COLO668 (cell line): ENCODE measurements around the gene FCAMR.

Experiments used
- DNase-seq: peaks from one replicate; lab custom pipeline; 2025; ENCODE audit not compliant: unreplicated experiment; lab: John Stamatoyannopoulos, UW

The FCAMR gene, protein sequence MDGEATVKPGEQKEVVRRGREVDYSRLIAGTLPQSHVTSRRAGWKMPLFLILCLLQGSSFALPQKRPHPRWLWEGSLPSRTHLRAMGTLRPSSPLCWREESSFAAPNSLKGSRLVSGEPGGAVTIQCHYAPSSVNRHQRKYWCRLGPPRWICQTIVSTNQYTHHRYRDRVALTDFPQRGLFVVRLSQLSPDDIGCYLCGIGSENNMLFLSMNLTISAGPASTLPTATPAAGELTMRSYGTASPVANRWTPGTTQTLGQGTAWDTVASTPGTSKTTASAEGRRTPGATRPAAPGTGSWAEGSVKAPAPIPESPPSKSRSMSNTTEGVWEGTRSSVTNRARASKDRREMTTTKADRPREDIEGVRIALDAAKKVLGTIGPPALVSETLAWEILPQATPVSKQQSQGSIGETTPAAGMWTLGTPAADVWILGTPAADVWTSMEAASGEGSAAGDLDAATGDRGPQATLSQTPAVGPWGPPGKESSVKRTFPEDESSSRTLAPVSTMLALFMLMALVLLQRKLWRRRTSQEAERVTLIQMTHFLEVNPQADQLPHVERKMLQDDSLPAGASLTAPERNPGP

DNA sequence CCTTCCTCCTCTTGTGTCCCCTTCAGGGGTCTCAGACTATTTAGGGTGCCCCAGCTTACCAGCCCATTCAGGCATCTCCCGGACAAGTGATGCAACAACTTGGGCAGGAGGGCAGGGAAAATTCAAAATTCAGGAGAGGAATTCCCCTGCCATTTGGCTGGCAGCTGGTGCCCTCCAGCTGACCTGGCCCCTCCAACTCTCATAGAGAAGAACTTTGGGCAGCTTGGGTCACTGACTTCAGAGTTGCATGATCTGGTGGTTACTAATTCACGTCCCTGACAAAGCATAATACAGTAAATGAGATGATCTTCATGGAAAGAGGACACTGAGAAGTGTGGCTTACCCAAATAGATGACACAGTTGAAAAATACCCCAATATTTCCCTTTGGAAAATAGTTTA is at the start of gene FCAMR:
FCAMR (minus strand) TSS at position 15 of the 400 bp plus-strand sequence. CDS start 335 bp downstream, outside the sequence.
- no peak for DNase-seq

DNA sequence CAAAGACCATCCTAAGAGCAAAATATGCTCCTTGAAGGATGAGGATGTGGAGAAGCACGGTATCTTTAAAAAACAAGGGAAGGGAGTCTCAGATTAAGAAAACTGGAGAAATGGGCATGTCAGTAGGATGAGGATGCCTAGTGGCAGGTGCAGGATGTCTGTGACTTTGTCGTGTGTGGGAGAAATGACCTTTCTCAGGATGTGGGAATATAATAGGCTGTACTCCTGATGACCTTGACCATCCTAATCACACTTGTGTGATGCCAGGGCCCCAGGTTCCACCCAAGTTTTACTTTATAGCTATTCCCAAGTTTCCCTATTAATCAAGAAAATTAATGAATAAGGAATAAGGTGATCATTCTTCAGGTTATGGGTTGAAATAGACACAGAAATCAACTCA is 49.4 kb upstream of the FCAMR start:
- no peak for DNase-seq

DNA sequence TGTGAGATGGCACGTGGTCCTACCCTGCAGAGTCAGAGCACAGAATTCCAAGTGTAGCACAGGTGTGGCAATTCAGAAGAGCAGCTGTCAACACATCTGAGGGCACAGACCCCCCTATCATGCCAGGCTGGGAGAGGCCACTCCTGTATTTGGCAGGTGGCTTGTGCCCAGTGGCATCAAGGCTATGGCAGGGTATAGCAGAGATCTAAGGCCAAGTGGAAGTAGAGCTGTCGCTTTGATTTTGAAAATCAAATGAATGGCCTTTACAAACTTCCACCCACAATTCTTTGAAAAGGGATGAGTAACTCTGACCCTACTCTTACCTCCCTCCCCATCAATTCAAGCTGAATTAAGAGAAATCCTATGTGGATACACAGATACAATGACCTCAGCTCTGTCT is 48.9 kb upstream of the FCAMR start:
- no peak for DNase-seq

DNA sequence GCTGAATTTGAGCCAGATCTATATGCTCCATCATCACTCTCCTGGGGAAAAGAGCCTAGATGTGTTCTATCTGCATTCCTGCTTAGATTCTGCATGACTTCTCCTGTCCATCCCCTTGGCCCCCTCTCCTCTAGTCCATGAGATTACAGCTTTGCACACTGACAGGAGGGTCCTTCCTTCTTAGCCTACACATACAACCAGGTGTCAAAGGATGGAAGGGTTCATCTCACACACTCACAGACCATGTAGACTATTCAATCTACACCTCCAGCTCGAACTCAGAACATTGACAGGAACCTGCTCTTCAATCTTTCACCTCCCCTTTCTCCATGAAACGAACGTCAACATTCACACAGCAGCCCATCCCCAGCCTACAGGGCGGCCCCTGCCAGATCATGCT is 48.4 kb upstream of the FCAMR start:
- DNase-seq: no peak

DNA sequence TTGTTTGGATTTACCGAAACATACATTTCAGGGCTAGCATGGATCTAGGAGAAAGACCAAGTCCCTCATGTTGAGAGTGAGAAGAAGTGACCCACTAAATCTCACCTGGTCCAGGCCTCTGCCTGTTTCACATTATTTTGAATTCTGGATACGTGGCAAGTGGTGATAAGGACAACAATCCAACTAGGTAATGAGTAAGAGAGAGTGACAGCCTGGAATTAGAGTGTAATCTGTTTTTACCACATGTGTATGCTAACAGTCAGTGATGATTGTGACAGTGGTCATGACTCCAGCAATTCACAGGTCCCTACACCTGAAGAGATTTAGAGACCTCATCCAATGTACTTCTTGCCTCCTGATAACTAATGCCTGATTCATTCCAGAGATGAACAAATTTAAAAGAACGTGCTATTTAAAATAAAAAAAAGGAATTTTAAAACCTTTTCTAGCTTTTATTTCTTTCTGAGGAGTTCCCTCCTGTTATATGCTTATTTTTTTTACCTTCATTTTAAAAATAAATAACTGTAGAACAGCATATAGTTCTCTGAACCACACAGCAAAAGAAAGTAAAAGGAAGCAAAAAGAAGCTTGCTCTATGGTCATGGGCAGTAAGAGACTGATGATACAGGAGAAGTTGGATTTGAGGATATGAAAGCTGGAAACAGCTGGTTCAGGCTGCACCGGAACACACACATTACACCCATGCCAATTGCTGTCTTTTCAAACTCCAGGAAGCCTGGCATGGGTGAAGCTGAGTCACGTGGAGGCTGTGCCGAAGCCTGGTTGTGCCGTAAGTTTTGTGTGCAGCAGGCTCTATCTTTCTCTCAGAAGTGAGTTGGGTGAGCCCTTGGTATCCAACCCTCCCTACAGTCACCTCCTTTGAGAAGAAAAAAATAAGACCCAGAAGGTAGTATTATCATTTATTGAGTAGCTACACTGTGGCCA is 47.6 kb upstream of the FCAMR start:
- DNase-seq: no peak

DNA sequence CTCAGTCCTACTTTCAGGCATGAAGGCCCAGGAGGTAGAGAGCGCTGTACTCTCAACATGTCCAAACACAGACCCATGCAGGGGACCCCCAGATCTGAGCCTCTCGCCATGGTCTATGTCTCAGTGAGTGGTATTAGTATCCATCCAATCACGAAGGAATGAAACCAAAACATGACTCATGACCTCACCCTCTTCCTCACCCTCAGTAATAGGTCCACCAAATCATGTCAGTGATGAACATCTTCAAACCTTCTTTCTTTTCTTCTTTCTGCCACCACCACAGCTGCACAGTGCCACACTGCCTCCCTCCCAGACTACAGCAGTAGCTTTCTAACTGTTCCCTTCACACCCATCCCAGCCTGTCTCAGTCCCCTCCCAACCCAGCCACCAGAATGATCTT is 45.5 kb upstream of the FCAMR start:
- no peak for DNase-seq

DNA sequence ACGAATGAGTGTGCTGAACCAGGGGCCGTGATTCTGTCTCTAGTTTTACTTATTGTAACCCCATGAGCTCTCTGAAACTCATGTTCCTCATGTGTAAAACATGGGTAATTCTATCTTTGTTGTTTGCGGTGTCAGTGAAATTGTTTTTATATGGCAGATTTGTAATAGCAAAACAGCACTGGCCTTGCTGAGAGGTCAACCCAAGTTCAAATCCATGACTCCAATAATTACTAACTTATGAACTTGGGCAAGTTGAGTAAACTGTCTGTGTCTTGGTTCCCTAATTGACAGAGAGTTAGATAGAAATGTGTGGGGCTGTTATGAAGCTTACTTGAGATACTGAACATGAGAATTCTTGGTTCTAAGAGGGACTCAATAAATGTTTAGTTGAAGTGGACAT is 44.5 kb upstream of the FCAMR start:
- DNase-seq: no peak

DNA sequence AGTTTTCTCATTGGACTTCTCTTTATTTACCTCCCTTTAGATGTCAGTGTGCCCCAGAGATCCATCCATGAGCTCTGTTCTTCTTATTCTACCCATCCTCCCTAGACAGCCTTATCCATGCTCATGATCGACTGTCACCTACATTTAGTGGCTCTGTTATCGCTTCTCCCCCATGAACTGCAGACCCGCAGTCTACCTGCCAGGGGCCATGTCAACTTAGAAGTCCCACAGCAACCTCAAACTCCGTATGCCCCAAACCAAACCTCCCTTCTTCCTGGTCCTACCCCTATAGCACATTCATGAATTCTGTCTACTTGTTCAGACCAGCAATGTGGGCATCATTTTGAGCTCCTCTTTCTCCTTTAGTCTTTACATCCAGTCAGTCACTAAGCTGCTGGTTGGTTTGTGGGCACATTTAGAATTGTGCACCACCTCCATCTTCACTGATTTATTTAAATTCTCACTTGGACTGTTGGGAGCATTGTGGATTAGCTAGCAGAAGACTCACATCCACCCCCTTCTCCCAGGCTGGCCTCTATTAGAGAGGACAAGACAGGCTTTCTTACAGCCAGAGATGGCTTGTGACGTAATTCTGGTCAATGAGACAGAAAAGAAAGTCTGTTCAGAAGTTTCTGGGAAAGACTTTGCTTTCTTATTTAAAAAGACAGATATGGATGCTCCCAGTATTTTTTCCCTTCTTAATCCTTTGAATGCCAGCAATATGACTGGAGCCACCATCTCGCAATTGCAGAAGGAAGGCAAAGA is 43.2 kb upstream of the FCAMR start:
- no peak for DNase-seq

DNA sequence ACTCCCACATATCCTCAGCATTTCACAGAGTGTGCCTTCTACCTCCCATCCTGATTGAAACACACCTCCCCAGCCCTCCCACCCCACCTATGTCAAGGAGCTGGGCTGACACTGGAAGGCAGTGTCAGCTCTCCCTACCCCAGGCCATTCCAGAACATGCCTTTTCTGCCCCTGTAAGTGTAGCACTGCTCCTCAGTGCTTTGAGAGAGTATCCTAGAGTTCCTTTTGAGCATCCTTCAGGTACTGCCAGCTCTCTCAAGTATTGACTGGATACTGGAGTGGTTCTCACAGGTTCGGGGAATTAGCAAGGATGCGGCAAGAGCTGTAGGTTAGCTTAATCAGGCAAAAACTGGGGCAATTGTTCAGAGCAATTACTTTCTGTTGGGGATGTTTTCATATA is 40.5 kb upstream of the FCAMR start:
- no peak for DNase-seq

DNA sequence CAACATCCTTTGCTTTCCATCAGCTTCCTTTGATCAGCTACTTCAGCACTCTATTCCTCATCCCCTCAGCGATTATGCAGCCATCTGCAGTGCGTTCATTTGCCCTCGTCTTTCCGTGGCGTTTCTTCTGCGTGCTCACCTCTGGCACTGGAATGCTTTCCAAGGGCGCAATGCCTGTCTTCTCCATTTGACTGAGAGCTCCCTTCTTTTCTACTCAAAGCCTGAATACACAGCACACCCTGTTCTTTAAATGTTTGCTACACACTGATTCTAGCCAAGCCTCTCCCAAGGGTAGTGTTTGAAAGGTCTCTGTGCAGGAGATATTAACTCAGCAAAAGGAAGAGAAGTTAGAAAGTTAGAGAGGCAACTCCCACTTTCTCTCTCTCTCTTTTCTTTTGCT is 39.7 kb upstream of the FCAMR start:
- no peak for DNase-seq

DNA sequence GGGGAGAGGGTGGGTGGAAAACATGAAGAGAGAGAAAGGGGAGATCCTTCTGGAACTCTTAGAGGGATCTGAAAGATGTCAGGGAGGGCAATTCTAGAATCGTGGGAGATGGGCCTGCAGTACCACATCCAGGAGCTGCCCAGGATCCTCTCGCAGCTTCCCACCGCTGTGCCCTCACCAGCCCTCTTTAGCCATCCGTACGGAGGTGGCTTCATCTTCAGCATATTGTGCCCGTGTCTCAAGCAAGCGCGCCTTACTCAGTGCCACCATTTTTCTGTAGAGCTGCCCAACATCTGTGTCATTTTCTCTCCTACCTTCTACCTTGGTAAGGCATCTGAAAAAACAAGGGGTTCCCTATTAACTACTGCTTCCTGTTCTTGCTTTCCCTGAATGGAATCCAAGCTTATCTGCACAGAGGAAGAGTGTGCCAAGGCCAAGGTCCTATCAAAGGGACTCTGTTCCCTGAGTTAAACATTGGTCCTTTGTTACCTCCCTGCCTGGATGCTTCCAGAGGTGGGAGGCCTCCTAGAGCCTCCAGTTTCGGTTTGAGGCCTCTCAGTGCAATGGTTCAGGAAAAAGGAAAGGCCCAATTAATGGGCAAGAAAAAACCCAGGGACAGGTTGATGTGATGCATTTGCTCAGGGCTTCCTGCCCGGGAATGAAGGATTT is 39.1 kb upstream of the FCAMR start:
- DNase-seq: no peak

DNA sequence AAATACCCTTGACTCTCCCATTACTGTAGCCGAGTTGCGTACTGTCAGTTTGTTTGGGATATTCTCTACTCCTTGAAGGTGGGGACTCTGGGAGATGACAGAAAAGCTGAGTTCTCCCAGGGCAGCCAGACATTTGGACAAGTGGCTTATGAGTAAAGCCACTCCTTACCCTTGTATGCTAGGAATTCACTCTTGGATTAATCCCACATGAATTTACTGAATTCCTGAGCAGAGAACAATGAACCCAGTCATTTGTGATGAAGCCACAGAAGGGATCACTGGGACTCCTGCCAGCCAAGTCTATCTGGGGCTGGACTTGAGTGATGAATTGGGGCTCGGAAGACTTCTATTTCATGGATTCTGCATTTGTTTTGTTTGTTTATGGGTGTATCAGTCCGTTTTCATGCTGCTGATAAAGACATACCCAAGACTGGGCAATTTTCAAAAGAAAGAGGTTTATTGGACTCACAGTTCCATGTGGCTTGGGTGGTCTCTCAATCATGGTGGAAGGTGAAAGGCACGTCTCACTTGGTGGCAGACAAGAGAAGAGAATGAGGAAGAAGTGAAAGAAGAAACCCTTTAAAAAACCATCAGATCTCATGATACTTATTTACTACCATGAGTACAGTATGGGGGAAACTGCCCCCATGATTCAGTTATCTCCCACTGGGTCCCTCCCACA is 37.2 kb upstream of the FCAMR start:
- no peak for DNase-seq

DNA sequence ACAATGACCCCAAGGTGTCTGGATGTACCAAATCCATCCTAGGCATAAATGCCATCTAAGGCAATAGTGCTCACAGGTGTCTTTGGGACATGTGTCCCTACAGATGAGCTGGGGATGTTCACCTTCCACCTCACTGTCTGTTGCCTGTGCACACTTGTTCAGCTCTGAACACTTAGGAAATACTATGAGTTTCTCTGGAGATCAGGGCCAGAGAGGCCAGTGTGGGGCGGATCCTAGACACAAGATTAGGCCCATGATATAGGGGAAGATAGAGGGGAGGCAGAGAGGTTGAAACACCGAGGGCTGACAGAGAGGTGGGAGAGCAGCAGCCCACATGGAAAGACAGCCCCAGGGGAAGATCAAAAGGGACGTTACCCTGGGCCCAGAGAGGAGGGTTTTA is 36.7 kb upstream of the FCAMR start:
- DNase-seq: no peak

DNA sequence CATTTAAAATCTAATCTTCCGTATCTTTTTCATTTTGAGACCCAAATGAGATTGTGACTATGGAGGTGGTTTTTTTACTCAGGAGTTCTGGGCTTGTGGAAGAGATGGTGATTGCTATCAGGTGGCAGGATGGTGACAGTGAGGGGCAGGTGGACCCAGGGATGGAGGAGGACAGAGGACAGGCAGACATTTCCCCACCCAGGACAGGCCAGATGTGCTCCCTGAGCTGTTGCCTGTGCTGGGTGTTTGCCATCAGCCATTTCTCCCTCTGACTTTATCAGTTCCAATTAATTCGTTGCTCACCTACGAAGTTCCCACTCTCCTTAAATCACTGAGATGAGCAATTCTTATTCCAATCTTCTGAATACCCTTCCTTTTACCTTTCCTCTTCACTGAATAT is 35.8 kb upstream of the FCAMR start:
- DNase-seq: no peak

DNA sequence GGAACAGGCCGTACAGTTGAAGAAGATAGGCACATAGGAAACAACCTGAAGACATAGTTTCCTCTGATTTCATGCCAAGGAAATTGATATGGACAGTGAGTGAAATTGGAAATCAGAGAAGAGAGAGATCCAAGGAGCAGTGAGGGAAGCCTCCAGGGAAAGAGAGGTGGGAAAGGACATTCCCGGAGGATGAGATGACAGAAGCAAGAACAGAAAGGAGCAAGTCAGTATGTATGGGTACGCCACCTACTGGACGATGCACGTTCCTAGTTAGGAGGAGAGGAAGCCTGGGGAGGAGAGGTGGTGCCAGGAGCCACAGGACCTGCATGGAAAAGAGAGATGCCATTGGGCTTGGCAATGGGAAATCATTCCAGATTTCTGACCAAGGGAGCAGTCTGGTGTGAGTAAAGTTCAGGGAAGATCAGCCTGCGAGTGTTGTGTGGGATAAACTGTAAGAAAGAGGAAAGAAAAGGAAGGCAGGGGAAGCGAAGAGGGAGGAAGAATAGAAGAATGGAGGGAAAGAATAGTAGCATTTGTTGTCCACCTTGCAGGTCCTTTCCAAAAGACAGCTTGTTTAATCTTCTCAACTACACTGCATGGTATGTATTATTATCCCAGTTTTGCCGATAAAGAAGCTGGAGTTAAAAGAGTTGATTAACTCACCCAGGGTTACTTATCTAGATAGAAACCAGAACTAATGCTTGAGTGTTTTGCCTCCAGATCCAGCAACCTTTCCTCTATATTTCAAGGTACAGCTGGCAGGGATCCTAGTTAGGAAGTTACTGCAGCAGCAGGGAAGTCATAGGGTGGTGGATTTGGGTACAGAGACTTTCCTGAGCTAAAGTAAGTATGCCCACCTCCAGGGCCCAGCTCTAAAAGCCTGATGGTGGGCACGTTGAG is 34.9 kb upstream of the FCAMR start:
- peak; percentile 61 for DNase-seq

DNA sequence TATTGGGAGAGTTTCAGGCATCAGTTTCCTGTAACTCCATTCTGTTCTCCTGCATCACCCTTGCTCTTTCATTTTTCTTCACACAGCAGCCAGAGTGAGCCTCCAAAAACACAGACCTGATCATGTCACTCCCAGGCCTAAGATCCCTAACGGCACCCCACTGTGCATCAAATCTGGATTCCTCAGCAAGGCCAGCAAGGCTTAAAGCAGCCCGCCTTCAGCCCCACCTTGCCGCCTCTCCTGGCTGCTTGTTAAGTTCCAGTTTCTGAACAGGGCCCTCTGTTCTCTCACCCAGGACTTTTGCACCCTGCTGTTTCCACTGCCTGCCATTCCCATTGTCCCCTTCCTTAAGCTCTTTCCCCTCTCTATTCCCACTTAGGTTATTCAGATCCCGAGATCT is 33.0 kb upstream of the FCAMR start:
- DNase-seq: no peak

DNA sequence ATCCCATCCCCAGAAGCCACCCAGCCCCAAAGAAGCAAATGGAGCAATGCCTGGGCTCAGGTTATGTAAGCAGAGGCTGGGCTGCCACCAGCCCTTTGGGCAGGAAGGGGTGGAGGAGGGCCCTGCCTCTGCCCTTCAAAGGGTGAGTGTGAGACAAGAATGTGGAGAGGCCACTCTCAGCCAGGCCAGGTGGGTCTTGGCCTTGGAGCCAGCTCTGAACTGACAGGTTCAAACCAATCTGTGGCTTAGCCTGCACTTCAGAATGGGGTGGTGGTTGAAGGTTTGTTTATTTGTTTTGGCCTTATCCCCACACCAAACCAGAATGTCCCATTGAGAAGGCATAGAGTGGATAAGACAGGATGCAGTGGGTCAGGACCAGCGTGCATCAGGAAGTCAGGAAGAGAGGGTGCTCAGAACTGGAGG is 32.5 kb upstream of the FCAMR start:
- peak; percentile 27 for DNase-seq

DNA sequence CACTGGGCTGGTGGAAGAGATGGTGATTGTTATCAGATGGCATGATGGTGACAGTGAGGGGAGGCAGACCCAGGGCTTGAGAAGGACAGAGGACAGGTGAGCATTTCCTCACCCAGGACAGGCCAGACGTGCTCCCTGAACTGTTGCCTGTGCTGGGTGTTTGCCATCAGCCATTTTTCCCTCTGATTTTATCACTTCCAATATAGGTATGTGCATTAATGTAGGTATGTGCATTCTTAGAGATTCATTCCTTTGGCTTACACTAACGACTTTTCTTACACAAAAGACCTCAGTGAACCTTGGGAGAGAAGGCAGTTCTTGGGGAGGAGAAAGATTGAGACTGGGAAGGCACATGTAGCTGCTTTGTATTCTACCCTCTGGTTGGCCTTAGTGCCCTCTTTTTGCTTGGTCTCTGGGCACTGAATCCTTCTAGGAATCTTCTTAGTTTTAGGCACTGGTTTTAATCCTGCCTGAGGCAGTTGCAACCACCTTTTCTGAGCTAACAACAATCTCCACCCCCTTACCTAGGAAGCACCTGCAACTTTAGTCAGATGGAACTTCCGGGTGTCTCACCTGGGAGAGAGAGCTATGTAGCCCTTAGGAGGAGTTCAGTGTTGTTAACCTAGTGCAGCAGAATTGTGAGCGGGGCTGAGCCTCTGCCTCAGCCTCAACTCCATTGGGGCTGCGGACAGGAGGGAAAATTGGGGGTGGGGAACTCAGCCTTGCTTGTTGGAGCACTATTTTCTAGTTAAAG is 31.4 kb upstream of the FCAMR start:
- DNase-seq: no peak
